GM21515 (cell line): ENCODE data around the gene SYT9.
"Not testable (repeated sequence)": the region's sequence is repeated elsewhere in the genome, so short reads cannot be mapped to it uniquely, and the experiment has no call there.

Experiments used
- ATAC-seq: cut with Tn5 transposase; IDR thresholded peaks from one replicate; pipeline ENCODE4 v1.9.1; 2021; ENCODE audit not compliant: unreplicated experiment

SYT9 gene

DNA sequence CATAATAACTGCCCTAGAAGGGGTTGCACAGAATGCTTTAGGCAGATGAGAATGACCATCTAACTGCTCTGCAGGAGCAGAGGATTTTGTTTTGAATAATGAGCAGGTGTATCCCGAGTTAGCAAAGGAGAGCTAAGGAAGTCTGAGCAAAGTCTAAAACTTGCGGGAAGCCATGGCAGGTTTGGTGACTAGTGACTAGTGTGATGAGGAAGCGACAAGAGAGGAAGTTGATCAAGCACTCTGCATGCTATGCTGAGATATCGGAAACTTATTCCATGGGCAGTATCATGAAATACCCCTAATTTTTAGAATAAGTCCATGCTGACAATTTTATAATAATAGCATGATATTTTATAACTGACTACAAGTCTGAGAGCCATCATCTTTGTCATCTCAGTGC, 246.5 kb downstream of the SYT9 start:
- no peak for ATAC-seq

DNA sequence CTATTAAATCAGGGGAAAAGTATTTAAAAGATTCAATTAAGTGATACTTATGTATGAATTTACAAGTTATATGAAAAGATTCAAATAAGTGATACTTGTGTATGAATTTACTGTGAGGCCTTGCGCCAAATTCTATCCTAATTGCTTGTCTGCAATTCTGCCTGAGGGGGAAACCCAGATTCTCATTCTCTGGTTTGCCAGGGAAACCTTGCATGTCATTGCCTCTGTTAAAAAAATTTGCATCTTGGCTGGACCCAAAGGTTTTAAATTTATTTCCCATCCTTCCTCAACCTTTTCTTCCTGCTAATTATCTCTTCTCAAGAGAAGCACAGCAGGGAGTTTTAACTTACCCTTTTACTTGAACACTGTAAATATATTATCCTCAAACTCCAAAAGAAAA, 247.4 kb downstream of the SYT9 start:
- no peak for ATAC-seq

DNA sequence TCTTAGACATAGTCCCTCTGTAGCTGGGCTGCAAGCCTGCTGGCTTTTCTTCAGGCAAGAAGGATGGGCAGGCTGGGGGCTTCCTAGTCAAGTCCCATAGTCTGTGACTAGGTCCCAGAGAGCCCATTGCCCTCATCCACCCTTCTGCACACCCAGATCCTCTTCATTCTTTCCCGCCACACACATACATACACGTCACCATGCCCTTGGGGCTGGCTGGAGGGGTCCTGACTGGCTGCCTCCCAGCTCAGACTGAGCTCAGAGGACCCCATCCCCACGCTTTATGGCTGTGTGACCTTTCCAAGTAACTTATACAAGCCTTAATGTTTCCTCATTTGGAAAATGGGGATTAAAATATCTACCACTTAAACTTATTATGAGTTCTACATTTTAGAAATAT, 248.5 kb downstream of the SYT9 start:
- no peak for ATAC-seq

- ATAC-seq = no peak
Measured at GRCh38 chr11:7501251-7501650, 249.5 kb downstream of the SYT9 start.

- peak; percentile 48 for ATAC-seq
Measured at GRCh38 chr11:7501894-7502293, 250.2 kb downstream of the SYT9 start.

- ATAC-seq = no peak
Measured at GRCh38 chr11:7506243-7506642, 254.5 kb downstream of the SYT9 start.

GRCh38 chr11:7508087-7508486, 256.4 kb downstream of the SYT9 start:
- ATAC-seq = no peak

DNA sequence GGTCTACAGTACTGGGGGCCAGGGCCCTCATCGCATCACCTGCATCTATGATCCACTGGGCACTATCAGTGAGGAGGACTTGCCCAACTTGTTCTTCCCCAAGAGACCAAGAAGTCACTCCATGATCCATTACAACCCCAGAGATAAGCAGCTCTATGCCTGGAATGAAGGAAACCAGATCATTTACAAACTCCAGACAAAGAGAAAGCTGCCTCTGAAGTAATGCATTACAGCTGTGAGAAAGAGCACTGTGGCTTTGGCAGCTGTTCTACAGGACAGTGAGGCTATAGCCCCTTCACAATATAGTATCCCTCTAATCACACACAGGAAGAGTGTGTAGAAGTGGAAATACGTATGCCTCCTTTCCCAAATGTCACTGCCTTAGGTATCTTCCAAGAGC, 258.3 kb downstream of the SYT9 start:
- no peak for ATAC-seq

GRCh38 chr11:7511401-7511800, 259.7 kb downstream of the SYT9 start:
- no peak for ATAC-seq

- ATAC-seq = peak; percentile 68
Measured at GRCh38 chr11:7512525-7513233, 261.0 kb downstream of the SYT9 start.

GRCh38 chr11:7513234-7514098, 261.8 kb downstream of the SYT9 start, which contains the start of gene PPFIBP2:
PPFIBP2 (plus strand) TSS chr11:7513999; CDS start chr11:7549476, 35,477 bp downstream.
- ATAC-seq = peak; percentile 67

DNA sequence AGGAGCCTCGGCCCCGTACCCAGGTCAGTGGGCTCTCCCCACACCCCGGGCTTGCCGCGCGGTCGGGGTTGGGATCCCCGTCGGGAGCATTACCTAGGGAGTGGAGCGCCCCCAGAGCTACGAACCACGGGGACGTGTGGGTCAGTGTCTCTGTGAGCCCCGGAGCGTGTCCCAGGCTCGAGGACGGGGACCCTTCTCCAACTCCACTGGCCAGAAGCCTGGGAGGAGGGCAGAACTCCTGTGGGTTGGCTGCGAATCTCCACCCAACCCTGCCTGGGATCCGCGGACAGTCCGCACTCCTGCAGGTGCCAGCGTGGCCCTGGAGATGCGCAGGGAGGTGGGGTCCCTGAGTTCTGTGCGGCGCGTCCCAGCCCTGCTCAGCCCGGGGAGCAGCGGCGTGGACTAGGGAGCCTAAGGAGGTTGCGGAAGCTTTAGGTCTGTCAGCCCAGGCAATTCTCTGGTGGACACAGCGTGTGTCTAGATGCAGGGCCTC, 262.4 kb downstream of the SYT9 start:
- ATAC-seq = peak; percentile 15

GRCh38 chr11:7515447-7515886, 263.8 kb downstream of the SYT9 start:
- no peak for ATAC-seq

DNA sequence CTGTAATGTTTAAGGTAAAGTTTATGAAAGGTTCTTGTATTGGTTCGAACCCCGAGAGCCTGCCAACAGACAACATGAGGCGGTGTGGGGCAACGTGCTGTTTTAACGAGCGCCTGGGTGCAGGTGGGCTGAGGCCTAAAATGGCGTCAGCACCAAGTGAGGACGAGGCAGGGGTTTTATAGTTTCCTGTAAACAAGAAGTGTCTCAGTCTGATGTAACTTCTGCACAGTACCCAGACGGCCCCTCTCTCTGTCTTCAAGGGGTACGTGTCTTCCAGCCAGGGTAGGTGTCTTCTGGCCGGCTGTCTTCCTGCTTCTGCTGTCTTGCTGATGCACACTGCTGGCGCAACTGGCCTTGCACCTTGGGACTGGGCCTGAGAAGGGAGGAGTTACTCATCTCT, 264.8 kb downstream of the SYT9 start:
- ATAC-seq = no peak

GRCh38 chr11:7517743-7518142, 266.0 kb downstream of the SYT9 start:
- ATAC-seq = not testable (repeated sequence)
